ENCODE results near the gene AMY2A.
"Not testable (repeated sequence)": the region's sequence is repeated elsewhere in the genome, so short reads cannot be mapped to it uniquely, and the experiment has no call there.

Gene AMY2A

DNA sequence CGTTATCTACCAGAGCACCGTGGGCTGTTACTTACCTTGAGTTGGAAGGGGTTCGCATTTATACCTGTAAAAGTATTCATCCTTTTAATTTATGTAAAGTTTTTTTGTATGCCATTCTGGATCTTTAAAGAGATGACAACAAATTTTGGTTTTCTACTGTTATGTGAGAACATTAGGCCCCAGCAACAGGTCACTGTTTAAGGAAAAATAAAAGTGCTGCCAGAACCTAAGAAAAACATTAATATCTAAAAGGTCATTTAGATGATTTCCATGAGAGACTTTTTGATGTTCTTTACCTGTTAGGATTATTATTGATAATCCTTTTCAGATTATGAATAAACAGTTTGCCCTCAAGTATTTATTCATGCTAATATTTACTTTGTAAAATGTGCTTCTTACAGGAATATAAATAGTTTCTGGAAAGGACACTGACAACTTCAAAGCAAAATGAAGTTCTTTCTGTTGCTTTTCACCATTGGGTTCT lies at the start of gene AMY2A:
Gene AMY2A (plus strand): TSS at position 434 of the 484 bp plus-strand sequence. CDS start 14 bp downstream, at position 448.
- H3K27ac ChIP-seq (ENCODE audit: extremely low read depth, low read depth, low read length); POLR2A ChIA-PET; H3K9me3 ChIP-seq (ENCODE audit: control insufficient read depth, insufficient read depth, low read depth, low read length); H3K4me3 ChIP-seq (ENCODE audit: low read depth, low read length); CTCF ChIA-PET; H3K36me3 ChIP-seq (ENCODE audit: control insufficient read depth in 2 of 2, insufficient read depth in 1 of 2, low read length in 2 of 2); H3K4me1 ChIP-seq (ENCODE audit: control insufficient read depth, insufficient read depth, low read length): not testable (repeated sequence)

DNA sequence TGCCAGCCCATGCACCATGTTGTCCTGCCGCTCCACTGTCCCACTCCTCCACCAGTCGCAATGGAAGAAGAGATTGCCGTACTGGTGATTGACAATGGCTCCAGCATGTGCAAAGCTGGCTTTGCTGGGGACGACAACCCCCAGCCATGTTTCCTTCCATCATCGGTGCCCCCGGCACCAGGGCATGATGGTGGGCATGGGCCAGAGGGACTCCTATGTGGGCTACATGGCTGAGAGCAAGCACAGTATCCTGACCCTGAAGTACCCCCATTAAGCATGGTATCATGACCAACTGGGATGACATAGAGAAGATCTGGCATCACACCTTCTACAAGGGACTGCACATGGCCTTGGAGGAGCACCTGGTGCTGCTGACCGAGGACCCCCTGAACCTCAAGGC lies 47.7 kb upstream of the AMY2A start:
- ChIA-PET CTCF (no interaction called here), POLR2A (no interaction called here)
- H3K4me3 ChIP-seq (ENCODE audit: low read depth, low read length) = no peak overlapping the region
- H3K4me1 ChIP-seq (ENCODE audit: control insufficient read depth, insufficient read depth, low read length) = no peaks in the 10 kb centered on the region
- no peak for TF ChIP-seq ZNF776 (tag by site-specific recombination; IDR thresholded peaks at IDR 0.05; ENCODE audit: borderline replicate concordance)
- no peak for TF ChIP-seq ZNF785 (tag by site-specific recombination; IDR thresholded peaks at IDR 0.05)
- TF ChIP-seq ZNF555 (tag by site-specific recombination; conservative IDR thresholded peaks at IDR 0.05) = no peak
- no peak for TF ChIP-seq MYNN (tag by site-specific recombination; IDR thresholded peaks at IDR 0.05; ENCODE audit: borderline replicate concordance)
- TF ChIP-seq ZNF514 (tag by site-specific recombination; IDR thresholded peaks at IDR 0.05) = no peak
- TF ChIP-seq ZNF626 (tag by site-specific recombination; IDR thresholded peaks at IDR 0.05) = no peak
- H3K9me3 ChIP-seq (ENCODE audit: control insufficient read depth, insufficient read depth, low read depth, low read length) = no peaks in the 10 kb centered on the region
- H3K27ac ChIP-seq (ENCODE audit: extremely low read depth, low read depth, low read length) = no peak overlapping the region
- no peaks in the 10 kb centered on the region for H3K36me3 ChIP-seq (ENCODE audit: control insufficient read depth in 2 of 2, insufficient read depth in 1 of 2, low read length in 2 of 2)

DNA sequence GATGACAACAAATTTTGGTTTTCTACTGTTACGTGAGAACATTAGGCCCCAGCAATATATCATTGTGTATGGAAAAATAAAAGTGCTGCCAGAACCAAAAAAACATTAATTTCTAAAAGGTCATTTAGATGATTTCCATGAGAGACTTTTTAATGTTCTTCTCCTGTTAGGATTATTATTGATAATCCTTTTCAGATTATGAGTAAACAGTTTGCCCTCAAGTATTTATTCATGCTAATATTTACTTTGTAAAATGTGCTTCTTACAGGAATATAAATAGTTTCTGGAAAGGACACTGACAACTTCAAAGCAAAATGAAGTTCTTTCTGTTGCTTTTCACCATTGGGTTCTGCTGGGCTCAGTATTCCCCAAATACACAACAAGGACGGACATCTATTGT lies 45.9 kb upstream of the AMY2A start, which contains the start of gene AMY2B:
Gene AMY2B (plus strand): TSS at position 301 of the 400 bp plus-strand sequence. CDS start 14 bp downstream, at position 315.
- H3K4me3 ChIP-seq (ENCODE audit: low read depth, low read length); H3K4me1 ChIP-seq (ENCODE audit: control insufficient read depth, insufficient read depth, low read length); CTCF ChIA-PET; H3K9me3 ChIP-seq (ENCODE audit: control insufficient read depth, insufficient read depth, low read depth, low read length); POLR2A ChIA-PET; H3K27ac ChIP-seq (ENCODE audit: extremely low read depth, low read depth, low read length); H3K36me3 ChIP-seq (ENCODE audit: control insufficient read depth in 2 of 2, insufficient read depth in 1 of 2, low read length in 2 of 2): not testable (repeated sequence)

DNA sequence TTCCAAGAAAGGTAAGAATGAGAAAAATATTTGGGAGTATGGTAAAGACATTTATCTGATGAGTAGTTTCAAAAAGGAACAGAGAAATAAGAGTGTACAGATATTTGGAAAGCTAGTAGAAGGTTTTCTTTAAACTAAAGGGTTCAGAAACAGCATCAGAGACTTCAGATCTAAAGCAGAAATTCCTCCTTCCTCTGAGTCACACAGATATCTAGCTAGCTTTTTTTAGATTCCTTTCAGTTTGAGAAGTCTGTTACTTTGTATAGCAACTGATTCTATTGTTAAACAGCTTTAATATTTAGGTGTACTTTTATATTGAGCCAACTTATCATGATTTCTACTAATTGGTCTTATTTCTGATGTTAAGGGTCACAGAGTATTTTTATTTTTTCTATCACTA lies 41.2 kb upstream of the AMY2A start:
- Histone ChIP-seq H3K4me3 (ENCODE audit: low read depth, low read length) (no peak overlapping the region), H3K36me3 (ENCODE audit: control insufficient read depth in 2 of 2, insufficient read depth in 1 of 2, low read length in 2 of 2) (no peaks in the 10 kb centered on the region), H3K9me3 (ENCODE audit: control insufficient read depth, insufficient read depth, low read depth, low read length) (no peaks in the 10 kb centered on the region), H3K27ac (ENCODE audit: extremely low read depth, low read depth, low read length) (no peak overlapping the region), H3K4me1 (ENCODE audit: control insufficient read depth, insufficient read depth, low read length) (no peaks in the 10 kb centered on the region)
- CTCF ChIA-PET = no interaction called here
- POLR2A ChIA-PET = no interaction called here
- TF ChIP-seq PRDM1 (tag by site-specific recombination; IDR thresholded peaks at IDR 0.05) = no peak
- no peak for TF ChIP-seq ZNF629 (tag by site-specific recombination; IDR thresholded peaks at IDR 0.05)
- no peak for TF ChIP-seq ZNF324 (tag by site-specific recombination; IDR thresholded peaks at IDR 0.05)
- TF ChIP-seq ZNF785 (tag by site-specific recombination; IDR thresholded peaks at IDR 0.05) = no peak
- TF ChIP-seq, protein P1, sequence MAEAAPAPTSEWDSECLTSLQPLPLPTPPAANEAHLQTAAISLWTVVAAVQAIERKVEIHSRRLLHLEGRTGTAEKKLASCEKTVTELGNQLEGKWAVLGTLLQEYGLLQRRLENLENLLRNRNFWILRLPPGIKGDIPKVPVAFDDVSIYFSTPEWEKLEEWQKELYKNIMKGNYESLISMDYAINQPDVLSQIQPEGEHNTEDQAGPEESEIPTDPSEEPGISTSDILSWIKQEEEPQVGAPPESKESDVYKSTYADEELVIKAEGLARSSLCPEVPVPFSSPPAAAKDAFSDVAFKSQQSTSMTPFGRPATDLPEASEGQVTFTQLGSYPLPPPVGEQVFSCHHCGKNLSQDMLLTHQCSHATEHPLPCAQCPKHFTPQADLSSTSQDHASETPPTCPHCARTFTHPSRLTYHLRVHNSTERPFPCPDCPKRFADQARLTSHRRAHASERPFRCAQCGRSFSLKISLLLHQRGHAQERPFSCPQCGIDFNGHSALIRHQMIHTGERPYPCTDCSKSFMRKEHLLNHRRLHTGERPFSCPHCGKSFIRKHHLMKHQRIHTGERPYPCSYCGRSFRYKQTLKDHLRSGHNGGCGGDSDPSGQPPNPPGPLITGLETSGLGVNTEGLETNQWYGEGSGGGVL (tag by site-specific recombination; IDR thresholded peaks at IDR 0.05) = no peak
- no peak for TF ChIP-seq ZNF571 (tag by site-specific recombination; IDR thresholded peaks at IDR 0.05)
- TF ChIP-seq, protein P2, sequence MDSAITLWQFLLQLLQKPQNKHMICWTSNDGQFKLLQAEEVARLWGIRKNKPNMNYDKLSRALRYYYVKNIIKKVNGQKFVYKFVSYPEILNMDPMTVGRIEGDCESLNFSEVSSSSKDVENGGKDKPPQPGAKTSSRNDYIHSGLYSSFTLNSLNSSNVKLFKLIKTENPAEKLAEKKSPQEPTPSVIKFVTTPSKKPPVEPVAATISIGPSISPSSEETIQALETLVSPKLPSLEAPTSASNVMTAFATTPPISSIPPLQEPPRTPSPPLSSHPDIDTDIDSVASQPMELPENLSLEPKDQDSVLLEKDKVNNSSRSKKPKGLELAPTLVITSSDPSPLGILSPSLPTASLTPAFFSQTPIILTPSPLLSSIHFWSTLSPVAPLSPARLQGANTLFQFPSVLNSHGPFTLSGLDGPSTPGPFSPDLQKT (IDR thresholded peaks at IDR 0.05; ENCODE audit: borderline replicate concordance, low read depth, low read length) = no peak
- TF ChIP-seq, protein P3, sequence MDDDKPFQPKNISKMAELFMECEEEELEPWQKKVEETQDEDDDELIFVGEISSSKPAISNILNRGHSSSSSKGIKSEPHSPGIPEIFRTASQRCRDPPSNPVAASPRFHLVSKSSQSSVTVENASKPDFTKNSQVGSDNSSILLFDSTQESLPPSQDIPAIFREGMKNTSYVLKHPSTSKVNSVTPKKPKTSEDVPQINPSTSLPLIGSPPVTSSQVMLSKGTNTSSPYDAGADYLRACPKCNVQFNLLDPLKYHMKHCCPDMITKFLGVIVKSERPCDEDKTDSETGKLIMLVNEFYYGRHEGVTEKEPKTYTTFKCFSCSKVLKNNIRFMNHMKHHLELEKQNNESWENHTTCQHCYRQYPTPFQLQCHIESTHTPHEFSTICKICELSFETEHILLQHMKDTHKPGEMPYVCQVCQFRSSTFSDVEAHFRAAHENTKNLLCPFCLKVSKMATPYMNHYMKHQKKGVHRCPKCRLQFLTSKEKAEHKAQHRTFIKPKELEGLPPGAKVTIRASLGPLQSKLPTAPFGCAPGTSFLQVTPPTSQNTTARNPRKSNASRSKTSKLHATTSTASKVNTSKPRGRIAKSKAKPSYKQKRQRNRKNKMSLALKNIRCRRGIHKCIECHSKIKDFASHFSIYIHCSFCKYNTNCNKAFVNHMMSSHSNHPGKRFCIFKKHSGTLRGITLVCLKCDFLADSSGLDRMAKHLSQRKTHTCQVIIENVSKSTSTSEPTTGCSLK (tag by site-specific recombination; IDR thresholded peaks at IDR 0.05) = no peak
- no peak for TF ChIP-seq ZFP37 (tag by site-specific recombination; IDR thresholded peaks at IDR 0.05)
- no peak for TF ChIP-seq ZNF830 (tag by site-specific recombination; IDR thresholded peaks at IDR 0.05; ENCODE audit: low read depth)
- TF ChIP-seq ZNF266 (tag by site-specific recombination; IDR thresholded peaks at IDR 0.05; ENCODE audit: low read depth) = no peak
- TF ChIP-seq, protein P4, sequence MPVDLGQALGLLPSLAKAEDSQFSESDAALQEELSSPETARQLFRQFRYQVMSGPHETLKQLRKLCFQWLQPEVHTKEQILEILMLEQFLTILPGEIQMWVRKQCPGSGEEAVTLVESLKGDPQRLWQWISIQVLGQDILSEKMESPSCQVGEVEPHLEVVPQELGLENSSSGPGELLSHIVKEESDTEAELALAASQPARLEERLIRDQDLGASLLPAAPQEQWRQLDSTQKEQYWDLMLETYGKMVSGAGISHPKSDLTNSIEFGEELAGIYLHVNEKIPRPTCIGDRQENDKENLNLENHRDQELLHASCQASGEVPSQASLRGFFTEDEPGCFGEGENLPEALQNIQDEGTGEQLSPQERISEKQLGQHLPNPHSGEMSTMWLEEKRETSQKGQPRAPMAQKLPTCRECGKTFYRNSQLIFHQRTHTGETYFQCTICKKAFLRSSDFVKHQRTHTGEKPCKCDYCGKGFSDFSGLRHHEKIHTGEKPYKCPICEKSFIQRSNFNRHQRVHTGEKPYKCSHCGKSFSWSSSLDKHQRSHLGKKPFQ (tag by site-specific recombination; IDR thresholded peaks at IDR 0.05) = no peak
- TF ChIP-seq, protein P5, sequence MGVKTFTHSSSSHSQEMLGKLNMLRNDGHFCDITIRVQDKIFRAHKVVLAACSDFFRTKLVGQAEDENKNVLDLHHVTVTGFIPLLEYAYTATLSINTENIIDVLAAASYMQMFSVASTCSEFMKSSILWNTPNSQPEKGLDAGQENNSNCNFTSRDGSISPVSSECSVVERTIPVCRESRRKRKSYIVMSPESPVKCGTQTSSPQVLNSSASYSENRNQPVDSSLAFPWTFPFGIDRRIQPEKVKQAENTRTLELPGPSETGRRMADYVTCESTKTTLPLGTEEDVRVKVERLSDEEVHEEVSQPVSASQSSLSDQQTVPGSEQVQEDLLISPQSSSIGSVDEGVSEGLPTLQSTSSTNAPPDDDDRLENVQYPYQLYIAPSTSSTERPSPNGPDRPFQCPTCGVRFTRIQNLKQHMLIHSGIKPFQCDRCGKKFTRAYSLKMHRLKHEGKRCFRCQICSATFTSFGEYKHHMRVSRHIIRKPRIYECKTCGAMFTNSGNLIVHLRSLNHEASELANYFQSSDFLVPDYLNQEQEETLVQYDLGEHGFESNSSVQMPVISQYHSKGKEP (tag by site-specific recombination; IDR thresholded peaks at IDR 0.05) = no peak
- TF ChIP-seq HOXC10 (CRISPR knock-in tag; IDR thresholded peaks at IDR 0.05) = no peak
- TF ChIP-seq ZNF239 (tag by site-specific recombination; IDR thresholded peaks at IDR 0.05) = no peak

Data from HEK293 (cell line).